Stimulated activated CD4-positive, alpha-beta T cell treated with anti-CD3 and anti-CD28 coated beads, TNF-alpha, amount 100 ng/mL, for 4 hours (primary cell): ENCODE results near the gene MYO10.
"Not testable (repeated sequence)": the region's sequence is repeated elsewhere in the genome, so short reads cannot be mapped to it uniquely, and the experiment has no call there.

Experiments used
- DNase-seq, 3 experiments: peaks; one replicate each; pipeline ENCODE4 v3.0.0-alpha.2; 2020; ENCODE audit warnings: low read depth in 3 of 3

Gene MYO10

GRCh38 chr5:16886793-16887345, 49.2 kb downstream of the MYO10 start:
- DNase-seq: no peak

DNA sequence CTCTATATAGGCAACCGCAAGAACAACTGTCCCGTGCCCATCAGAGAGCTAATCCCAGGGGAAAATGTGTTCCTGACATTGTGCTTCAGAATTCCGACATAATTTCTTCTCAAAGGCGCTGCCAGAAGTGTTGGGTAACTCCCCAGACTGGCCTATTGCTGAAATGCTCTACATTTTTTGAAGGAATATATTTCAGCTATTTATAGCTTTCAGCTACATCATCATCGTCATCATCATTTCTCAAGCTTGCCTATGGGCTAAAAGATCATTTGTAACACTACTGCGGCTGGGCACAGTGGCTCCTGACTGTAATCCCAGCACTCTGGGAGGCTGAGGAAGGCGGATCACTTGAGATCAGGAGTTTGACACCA, 49.7 kb downstream of the MYO10 start:
- no peak for DNase-seq

DNA sequence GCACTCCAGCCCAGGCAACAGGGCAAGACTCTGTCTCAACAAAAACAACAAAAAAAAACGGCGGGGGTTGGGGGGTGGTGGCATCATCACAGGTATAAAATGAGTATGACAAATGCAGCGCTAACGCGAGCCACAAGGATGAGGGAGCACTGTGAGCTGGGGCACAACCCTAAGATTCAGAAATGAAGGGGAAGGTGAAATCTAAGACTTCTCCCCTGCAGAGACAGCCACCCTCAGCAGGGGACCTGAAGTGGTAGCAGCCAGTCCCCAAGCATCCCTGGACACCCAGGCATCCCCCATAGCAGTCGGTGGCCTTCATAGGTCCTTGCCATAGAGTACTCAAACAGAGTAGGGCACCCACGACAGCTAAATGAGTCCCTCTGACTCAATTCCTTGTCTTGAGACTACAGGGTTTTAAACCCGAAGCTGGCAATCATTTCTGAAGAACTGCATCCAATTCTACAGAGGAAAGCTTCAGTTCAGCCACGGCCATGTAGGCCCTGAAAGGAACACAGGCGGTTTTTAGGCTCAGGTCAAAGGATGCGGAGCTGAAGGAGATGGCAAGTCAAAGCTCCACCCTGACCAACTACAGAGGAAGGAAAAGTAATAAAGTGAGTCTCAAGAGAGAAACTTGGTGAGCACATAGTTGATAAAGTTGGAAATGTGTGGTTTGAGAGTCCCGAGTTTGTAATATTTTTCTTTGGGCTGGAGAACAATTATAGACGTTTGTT, 50.3 kb downstream of the MYO10 start:
- no peak for DNase-seq

DNA sequence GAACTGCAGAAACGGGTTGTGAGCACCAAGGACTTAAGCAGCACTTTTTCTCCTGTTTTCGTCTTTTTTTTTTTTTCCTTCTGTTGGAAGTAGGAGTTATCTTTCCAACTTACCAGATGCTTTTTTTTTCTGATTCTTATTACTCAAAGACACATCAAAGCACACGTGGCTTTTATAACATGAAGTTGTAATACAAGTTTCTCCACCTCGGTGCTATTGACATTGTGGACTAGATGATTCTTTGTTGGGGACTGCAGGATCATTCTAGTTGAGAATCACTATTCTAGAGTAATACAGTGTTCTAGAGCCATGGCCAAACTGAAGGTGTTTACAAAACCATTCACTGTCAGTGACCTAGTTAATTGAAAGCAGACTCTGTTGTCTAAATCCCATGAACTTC, 51.5 kb downstream of the MYO10 start:
- no peak for DNase-seq

- DNase-seq: no peak
Measured at GRCh38 chr5:16883806-16884205, 52.3 kb downstream of the MYO10 start.

DNA sequence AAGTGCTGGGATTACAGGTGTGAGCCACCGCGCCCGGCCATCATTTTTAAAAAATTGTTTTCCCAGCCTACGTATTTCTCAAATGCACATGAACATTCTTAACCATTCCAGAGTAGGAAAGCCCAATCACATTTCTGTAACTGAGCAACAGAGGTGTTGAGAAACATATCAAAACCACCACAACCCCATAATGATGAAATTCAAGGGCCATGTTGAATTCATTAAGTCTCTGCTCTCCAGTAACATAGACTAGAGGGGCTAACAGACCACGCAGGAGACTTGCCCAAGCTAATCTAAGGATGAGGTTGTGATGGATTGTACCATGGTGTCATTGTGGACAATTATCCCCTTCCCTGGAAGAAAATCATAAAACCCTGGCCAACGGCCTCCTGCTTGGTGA, 52.9 kb downstream of the MYO10 start:
- DNase-seq: no peak

DNA sequence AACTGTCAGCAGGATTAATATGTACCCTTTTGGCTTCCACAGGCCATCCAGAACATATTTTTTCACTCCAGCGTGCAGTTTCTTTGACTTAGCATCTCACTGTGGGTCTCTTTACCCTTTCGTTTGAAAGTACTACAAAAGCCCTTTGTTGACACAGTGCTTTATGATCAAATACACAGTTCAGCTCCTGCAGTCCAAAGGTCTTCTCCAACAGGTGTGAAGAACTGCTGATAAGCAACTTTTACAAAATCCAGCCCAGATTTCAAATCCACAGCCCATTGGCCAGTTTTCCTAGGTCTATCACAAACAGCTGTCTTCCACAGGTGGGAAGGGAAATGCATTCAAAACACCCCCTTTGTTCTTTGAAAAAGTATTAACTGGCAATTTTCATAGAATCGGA, 54.8 kb downstream of the MYO10 start:
- no peak for DNase-seq

DNA sequence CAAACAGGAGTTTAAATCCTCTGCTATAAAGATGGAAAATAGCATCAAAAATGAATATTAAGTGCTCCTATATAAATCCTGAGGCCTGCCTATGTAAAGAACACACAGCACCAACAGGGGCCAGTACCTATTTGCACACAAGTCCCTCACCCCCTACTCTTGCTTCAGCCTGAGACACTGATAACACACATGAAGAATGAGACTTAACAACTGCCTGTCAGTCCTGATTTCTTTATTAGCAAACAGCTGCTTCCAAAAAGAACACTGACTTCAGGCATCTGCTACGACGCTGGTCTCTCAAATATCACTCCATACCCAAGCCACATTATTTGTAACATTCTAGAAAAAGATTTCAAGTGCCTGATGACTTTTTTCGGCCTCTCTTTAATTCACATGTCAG, 55.5 kb downstream of the MYO10 start:
- no peak for DNase-seq

GRCh38 chr5:16879650-16880049, 56.4 kb downstream of the MYO10 start:
- DNase-seq: no peak

DNA sequence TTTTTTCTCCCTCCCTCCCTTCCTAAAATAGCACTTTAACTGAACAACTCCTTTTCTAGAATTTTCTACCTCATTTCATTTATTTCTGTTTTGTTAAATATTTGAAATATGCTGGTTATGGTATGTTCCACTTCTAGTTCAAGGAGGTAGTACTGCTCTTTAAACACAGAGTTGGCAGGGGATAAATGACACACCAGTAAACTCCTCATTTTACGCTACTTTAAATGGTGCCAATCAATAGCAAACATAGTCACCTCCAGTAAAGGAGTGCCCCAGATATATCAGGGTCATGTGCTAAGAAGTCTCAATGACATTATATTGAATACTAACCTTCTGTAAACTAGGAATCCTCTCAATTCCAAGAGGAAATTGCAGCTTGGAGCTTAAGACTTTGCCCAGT, 56.9 kb downstream of the MYO10 start:
- DNase-seq: no peak

DNA sequence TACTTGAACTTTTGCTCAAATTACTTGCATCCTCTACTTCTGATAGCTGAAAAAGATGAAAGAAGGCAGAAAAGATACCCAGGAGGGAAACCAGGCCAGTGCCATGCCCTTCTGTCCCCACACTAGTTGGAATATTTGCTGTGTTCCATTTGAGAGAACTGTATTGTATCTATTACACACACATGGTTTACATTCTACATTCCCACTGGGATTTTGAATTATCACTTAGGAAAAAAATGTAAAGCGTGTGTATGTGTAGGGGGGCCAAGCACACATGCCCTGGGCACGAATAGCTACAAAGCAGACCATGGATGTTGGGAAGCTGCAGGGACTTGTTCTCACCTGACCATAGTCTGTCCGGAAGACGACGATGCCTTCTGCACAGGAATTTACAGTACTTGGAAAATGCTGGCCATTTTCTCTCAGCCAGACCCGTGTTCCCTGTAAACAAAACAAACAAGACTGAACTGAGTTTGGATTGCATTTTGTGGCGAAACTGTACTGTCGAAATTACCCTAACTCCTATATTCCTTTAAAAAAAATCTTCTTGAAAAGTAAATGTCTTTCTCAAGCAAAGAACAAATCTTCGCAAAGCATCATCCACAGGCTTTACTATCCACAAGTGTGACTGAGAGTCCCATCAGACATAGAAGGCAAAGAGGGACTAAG, 58.7 kb downstream of the MYO10 start:
- no peak for DNase-seq

DNA sequence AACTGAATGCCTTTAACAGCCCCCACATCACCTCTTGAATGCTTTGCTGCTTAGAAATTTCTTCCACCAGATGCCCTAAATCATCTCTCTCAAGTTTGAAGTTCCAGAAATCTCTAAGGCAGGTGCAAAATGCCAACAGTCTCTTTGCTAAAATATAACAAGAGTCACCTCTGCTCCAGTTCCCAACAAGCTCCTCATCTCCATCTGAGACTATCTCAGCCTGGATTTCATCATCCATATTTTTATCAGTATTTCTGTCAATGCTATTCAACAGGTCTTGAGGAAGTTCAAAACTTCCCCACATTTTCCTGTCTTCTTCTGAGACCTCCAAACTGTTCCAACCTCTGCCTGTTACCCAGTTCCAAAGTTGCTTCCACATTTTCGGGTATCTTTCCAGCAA, 61.7 kb downstream of the MYO10 start:
- not testable (repeated sequence) for DNase-seq

- no peak for DNase-seq
Measured at GRCh38 chr5:16871746-16872339, 64.2 kb downstream of the MYO10 start.

- no peak for DNase-seq
Measured at GRCh38 chr5:16870878-16871277, 65.2 kb downstream of the MYO10 start.

DNA sequence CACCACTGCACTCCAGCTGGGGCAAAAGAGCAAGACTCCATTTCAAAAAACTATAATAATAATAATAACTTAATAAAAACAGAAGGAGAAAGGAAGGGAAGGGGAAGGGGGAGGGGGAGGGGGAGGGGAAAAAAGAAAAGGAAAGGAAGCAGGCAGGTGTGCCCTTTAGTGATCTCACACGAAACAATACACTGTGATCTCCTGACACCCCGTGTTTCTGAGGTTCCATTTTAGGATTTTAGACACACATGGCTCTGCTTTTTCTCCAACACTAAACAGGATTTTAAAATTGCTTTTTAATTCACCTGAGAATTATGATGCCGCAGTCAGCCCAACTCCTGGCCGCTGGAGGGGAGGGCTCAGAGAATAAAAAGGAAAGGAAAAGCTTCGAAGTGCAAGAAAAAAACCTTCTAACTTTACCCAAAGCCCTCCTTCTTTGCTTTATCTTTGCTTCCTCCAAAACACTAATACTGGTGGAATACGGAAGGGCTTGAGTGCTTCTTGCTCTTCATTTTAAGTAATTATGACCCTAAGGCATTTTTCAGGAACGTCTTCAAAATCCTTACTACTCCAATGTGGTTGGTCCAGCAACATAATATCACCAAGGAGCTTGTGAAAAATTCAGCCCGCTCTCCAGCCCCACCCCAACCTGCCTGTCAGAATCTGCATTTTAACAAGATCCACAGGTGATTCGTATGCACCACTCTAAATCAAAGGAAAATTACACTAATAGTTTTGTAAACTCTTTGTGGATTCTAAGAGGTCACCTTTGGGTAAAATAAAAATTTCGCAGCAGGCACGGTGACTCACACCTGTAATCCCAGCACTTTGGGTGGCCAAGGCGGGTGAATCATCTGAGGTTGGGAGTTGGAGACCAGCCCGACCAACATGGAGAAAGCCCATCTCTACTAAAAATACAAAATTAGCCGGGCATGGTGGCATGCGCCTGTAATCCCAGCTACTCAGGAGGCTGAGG, 66.0 kb downstream of the MYO10 start:
- DNase-seq: no peak

- DNase-seq: no peak
Measured at GRCh38 chr5:16867577-16867953, 68.5 kb downstream of the MYO10 start.

DNA sequence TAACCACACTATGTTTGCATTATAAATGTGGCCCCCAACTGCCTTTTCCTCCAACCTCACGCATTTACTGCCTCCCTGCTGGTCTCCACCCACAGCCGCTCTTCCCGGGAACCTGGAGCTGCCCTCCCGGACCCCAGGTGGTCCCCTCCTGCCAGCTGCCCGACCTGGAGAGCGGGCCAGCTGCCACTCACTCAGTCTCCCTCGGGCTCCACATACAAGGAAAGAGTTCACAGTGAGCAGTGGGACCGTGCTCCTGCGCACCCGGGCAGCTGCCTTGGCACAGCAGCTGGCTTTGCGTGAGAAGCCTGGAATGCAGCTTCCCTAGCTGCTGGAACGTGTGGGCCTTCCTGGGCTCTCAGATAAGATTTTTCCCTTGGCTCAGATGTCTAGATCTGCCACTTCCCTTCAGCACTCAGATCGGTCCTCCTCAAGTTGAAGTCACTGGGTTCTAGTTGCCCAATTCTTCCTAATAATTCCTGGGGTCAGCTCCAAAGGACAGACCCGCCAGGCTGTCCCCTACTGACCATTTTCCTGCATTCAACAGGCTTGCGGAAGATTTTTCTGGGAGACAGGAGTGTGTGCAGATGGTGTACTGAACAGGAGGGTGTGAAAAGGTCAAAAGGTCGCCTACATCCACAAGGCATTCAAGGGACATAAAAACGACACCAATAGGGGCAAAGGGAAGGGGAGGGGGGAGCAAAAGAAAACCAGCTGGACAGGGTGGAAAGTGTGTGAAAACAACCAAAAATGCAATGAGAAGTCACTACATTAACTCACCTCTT, 69.1 kb downstream of the MYO10 start:
- no peak for DNase-seq

DNA sequence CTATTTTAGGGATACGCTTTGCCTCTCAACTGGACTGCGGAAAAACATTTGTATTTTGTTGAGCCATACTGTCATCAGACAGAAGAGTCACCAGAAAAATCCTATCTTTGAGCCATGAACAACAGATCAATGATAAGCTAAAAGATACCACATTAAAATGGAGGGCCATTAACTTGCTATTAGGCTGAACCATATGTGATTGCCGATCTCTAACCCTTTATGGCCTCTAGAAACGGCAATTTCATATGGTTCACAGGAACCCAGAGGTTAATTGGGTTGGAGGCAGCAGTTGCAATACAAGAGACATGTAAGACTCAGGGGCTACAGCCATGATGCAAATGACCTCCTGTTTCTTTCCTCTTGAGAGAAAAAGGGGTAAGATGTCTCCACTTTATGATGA, 69.8 kb downstream of the MYO10 start:
- no peak for DNase-seq

GRCh38 chr5:16865151-16865550, 70.9 kb downstream of the MYO10 start:
- DNase-seq: no peak

- DNase-seq: no peak
Measured at GRCh38 chr5:16864631-16865131, 71.4 kb downstream of the MYO10 start.

DNA sequence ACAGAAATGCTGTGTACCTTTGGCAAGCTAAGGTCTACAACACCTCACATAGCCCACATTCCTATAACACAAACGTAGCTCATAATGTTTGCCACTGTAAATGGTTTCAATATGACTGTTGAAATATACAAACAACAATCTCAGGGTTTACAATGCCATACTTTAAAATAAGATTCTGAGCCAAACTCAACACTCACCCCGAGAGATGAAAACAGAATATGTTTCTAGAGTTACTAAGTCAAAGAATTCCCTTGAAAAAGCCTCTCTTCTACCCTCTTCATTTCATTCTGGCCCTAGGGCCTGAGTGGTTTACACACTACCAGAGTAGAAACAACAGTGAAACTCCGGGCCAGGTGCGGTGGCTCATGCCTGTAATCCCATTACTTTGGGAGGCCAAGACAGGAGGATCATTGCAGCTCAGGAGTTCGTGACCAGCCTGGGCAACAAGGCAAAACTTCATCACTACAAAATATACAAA, 72.6 kb downstream of the MYO10 start:
- no peak for DNase-seq
